IMR-90 (cell line): ENCODE results near the gene FOSL1. TPM values are rescaled to one million over a fixed set of nuclear protein-coding genes. Genes with fewer than 3 reads are reported as not detected.

Source experiments
- ATAC-seq: fragments of 200-7000 bp; cut with Tn5 transposase; 2 replicates; pipeline ENCODE4 v1.9.1; 2020; ENCODE audit warnings: low read depth, mild to moderate bottlenecking, moderate library complexity
- BruUV-seq: library from RNA; stranded (reverse); fragments of 400-500 nt; replicated peaks from 2 replicates; lab custom pipeline; 2021; lab: Mats Ljungman, UMichigan
- CTCF ChIA-PET: fragments of 300-600 bp; formaldehyde crosslinking; extraction: SDS; loops from one replicate; lab custom pipeline; 2021; ENCODE audit warnings: antibody characterized with exemption; lab: Yijun Ruan, JAX
- POLR2A ChIA-PET: fragments of 300-600 bp; sonication (Branson Sonifier 250); formaldehyde crosslinking; loops from one replicate; lab custom pipeline; 2022; ENCODE audit warnings: antibody characterized with exemption; ENCODE audit not compliant: unreplicated experiment; lab: Charles Lee
- DNase-seq: peaks from one replicate; pipeline ENCODE4 v3.0.0; 2013
- H2AFZ ChIP-seq: replicated peaks from 2 replicates; pipeline ENCODE3; 2013; ENCODE audit warnings: low read length, mild to moderate bottlenecking; ENCODE audit not compliant: poor library complexity
- H2AK5ac ChIP-seq: 2 replicates; pipeline ENCODE4 v1.6.1; 2013; ENCODE audit warnings: low read depth, low read length, inconsistent platforms
- H2AK9ac ChIP-seq: replicated peaks from 2 replicates; pipeline ENCODE3; 2013; ENCODE audit warnings: mild to moderate bottlenecking, low read depth, low read length, moderate library complexity; ENCODE audit not compliant: poor library complexity
- H2BK120ac ChIP-seq: 2 replicates; pipeline ENCODE4 v1.6.1; 2013; ENCODE audit warnings: low read depth, low read length, inconsistent platforms
- H2BK15ac ChIP-seq: 3 replicates; pipeline ENCODE4 v1.6.1; 2013; ENCODE audit warnings: low read depth, low read length, inconsistent platforms
- H2BK20ac ChIP-seq: 2 replicates; pipeline ENCODE4 v1.6.1; 2013; ENCODE audit warnings: low read depth, mild to moderate bottlenecking, inconsistent platforms, low read length, moderate library complexity
- H2BK5ac ChIP-seq: 2 replicates; pipeline ENCODE4 v1.6.1; 2013; ENCODE audit warnings: mild to moderate bottlenecking, low read depth, low read length, inconsistent platforms; ENCODE audit not compliant: poor library complexity, severe bottlenecking
- H3K14ac ChIP-seq: replicated peaks from 2 replicates; pipeline ENCODE4 v1.6.1; 2013; ENCODE audit warnings: low read depth, low read length, inconsistent platforms
- H3K18ac ChIP-seq: 2 replicates; pipeline ENCODE4 v1.6.1; 2013; ENCODE audit warnings: low read depth, low read length, control low read depth
- H3K23ac ChIP-seq: 2 replicates; pipeline ENCODE4 v1.6.1; 2013; ENCODE audit warnings: low read depth, low read length, inconsistent platforms
- H3K27ac ChIP-seq: 2 replicates; pipeline ENCODE4 v1.5.1; 2013; ENCODE audit warnings: mild to moderate bottlenecking, control low read depth, low read length; ENCODE audit not compliant: insufficient read depth
- H3K27me3 ChIP-seq: 2 replicates; pipeline ENCODE4 v1.6.1; 2013; ENCODE audit warnings: low read length; ENCODE audit not compliant: control insufficient read depth, insufficient read depth
- H3K36me3 ChIP-seq: 2 replicates; pipeline ENCODE4 v1.6.1; 2013; ENCODE audit warnings: low read length, mixed read lengths; ENCODE audit not compliant: control insufficient read depth, insufficient read depth
- H3K4ac ChIP-seq: 2 replicates; pipeline ENCODE4 v1.6.1; 2013; ENCODE audit warnings: low read depth, low read length, inconsistent platforms
- H3K4me1 ChIP-seq: 2 replicates; pipeline ENCODE4 v1.6.1; 2013; ENCODE audit warnings: low read length, mixed read lengths; ENCODE audit not compliant: control insufficient read depth, insufficient read depth
- H3K4me2 ChIP-seq: 2 replicates; pipeline ENCODE4 v1.6.1; 2013; ENCODE audit warnings: low read depth, mild to moderate bottlenecking, control low read depth, low read length, moderate library complexity
- H3K4me3 ChIP-seq: 2 replicates; pipeline ENCODE4 v1.5.1; 2013; ENCODE audit warnings: low read depth, mild to moderate bottlenecking, control low read depth, low read length, moderate library complexity; ENCODE audit not compliant: insufficient read depth
- H3K56ac ChIP-seq: 2 replicates; pipeline ENCODE4 v1.6.1; 2013; ENCODE audit warnings: low read length, inconsistent platforms; ENCODE audit not compliant: insufficient read depth; ENCODE audit errors: extremely low read depth
- H3K79me1 ChIP-seq, 2 experiments: 2 replicates each; pipeline ENCODE4 v1.6.1; 2013; ENCODE audit warnings: low read length in 2 of 2, inconsistent platforms in 1 of 2, low read depth in 1 of 2
- H3K9ac ChIP-seq: 2 replicates; pipeline ENCODE4 v1.6.1; 2013; ENCODE audit warnings: low read depth, low read length, control low read depth
- H3K9me1 ChIP-seq: 2 replicates; pipeline ENCODE4 v1.6.1; 2013; ENCODE audit warnings: low read length, inconsistent platforms; ENCODE audit not compliant: insufficient read depth
- H3K9me3 ChIP-seq: 2 replicates; pipeline ENCODE4 v1.6.1; 2013; ENCODE audit warnings: low read length; ENCODE audit not compliant: control insufficient read depth, insufficient read depth
- H4K20me1 ChIP-seq: 2 replicates; pipeline ENCODE4 v1.6.1; 2013; ENCODE audit warnings: low read length, inconsistent platforms; ENCODE audit not compliant: insufficient read depth
- H4K5ac ChIP-seq: 2 replicates; pipeline ENCODE4 v1.6.1; 2013; ENCODE audit warnings: mild to moderate bottlenecking, low read depth, low read length, control low read depth
- H4K8ac ChIP-seq, 2 experiments: 2 replicates each; pipeline ENCODE4 v1.6.1; 2013; ENCODE audit warnings: low read depth in 2 of 2, low read length in 2 of 2, control low read depth in 1 of 2, inconsistent platforms in 1 of 2
- H4K91ac ChIP-seq: 2 replicates; pipeline ENCODE4 v1.6.1; 2013; ENCODE audit warnings: low read depth, low read length, inconsistent platforms; ENCODE audit not compliant: insufficient read depth
- CEBPB ChIP-seq: IDR thresholded peaks from 2 replicates; pipeline ENCODE4 v1.6.1; 2012; ENCODE audit warnings: low read depth, low read length, improper control_type of control experiment
- CTCF ChIP-seq: conservative IDR thresholded peaks from 2 replicates; pipeline ENCODE4 v1.5.1; 2012; ENCODE audit warnings: mild to moderate bottlenecking, low read depth, low read length, improper control_type of control experiment
- MAFK ChIP-seq: IDR thresholded peaks from 2 replicates; pipeline ENCODE4 v1.6.1; 2012; ENCODE audit warnings: low read depth, low read length, improper control_type of control experiment
- RFX5 ChIP-seq: IDR thresholded peaks from 2 replicates; pipeline ENCODE4 v1.8.0; 2012; ENCODE audit warnings: low read depth, mild to moderate bottlenecking, low read length, moderate library complexity
- WGBS, 2 experiments: methylation state at CpG; one replicate each; pipeline versions ENCODE4 v1.1.5 to v1.1.7; 2013; ENCODE audit warnings: missing lambda C conversion rate in 2 of 2; ENCODE audit not compliant: insufficient read length in 1 of 2; ENCODE audit errors: extremely low coverage in 2 of 2; 5-methylcytosine and 5-hydroxymethylcytosine counted together
- dilution Hi-C: fragments of 300-500 bp; cut with HindIII; formaldehyde crosslinking; loops from one replicate; pipeline ENCODE4 v1.14.3; 2018; ENCODE audit warnings: low sequenced_read_pairs; ENCODE audit not compliant: unreplicated experiment
- in situ Hi-C: fragments of 300-500 bp; cut with MboI; formaldehyde crosslinking; loops from 3 replicates; pipeline ENCODE4 v1.14.3; 2019; ENCODE audit warnings: low sequenced_read_pairs, inconsistent platforms, mixed read lengths
- intact Hi-C: fragments of 100-400 bp; cut with micrococcal nuclease; formaldehyde crosslinking; loops from 2 replicates; pipeline ENCODE4 v1.10.0; 2022
- polyA plus RNA-seq, 3 experiments: library from polyadenylated mRNA; depleted of rRNA; stranded (reverse); fragments of >200 nt; gene quantifications; 2 replicates each; pipeline ENCODE4 v1.2.3, GENCODE V29; 2012; ENCODE audit warnings: low replicate concordance in 1 of 3
- total RNA-seq: library from RNA; depleted of rRNA; stranded (reverse); fragments of >200 nt; gene quantifications from 2 replicates; pipeline ENCODE4 v1.2.3, GENCODE V29; 2012

FOSL1 gene
- total and polyA plus RNA-seq, 2 of the 4 experiments (the other 2 are of a cell fraction), result 17.2 to 107 TPM

DNA sequence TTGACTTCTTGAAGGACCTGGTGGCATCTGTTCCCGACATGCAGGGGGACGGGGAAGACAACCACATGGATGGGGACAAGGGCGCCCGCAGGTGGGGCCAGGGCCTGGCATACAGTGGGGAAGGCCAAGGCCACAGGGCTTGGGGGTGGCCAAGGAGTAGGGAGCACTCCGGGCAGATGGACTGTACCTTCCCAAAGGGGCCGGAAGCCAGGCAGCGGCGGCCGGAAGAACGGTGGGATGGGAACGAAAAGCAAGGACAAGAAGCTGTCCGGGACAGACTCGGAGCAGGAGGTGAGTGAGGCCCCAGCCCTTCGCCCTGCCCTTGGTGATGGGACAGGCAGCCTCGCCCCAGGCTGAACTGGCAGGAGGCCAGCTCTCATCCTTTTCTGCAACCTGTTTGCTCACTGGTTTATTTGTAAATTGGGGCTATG lies 20.2 kb upstream of the FOSL1 start:
- no peak for ATAC-seq

More for the DNA sequence above, 20.2 kb upstream of the FOSL1 start:
- no peak overlapping the region for H2BK15ac ChIP-seq
- peak overlapping the region; percentile 73 for H3K4ac ChIP-seq
- H3K27ac ChIP-seq, result peak overlapping the region; percentile 93
- H3K9me3 ChIP-seq, result no peaks in the 10 kb centered on the region
- peak overlapping the region; percentile 55; the same call in 1 of the 2 replicates for H3K56ac ChIP-seq
- peak overlapping the region; percentile 98 for H2AK9ac ChIP-seq
- peak overlapping the region; percentile 94 for H2AFZ ChIP-seq
- peak overlapping the region; percentile 78 for H3K9ac ChIP-seq
- TF ChIP-seq CEBPB, result no peak
- no peak for TF ChIP-seq RFX5
- no peak for TF ChIP-seq MAFK
- no peak for TF ChIP-seq CTCF
- H4K5ac ChIP-seq, result no peak overlapping the region
- dilution Hi-C loops, result no loop called here
- peak overlapping the region; percentile 84 for H3K4me2 ChIP-seq
- H2BK20ac ChIP-seq, result no peak overlapping the region
- H4K20me1 ChIP-seq, result peaks cover 11% of the 10 kb centered on the region
- no peaks in the 10 kb centered on the region for H3K27me3 ChIP-seq
- peak overlapping the region; percentile 91 for H3K4me3 ChIP-seq
- 53% methylated on average over 11 of the region's 15 CpGs; no CpG with 5 or more reads in 1 of the 2 experiments for WGBS, 2 experiments
- in situ Hi-C loops, result no loop called here
- peaks cover 32% of the 10 kb centered on the region for H3K4me1 ChIP-seq
- peak overlapping the region; percentile 70 for H3K14ac ChIP-seq
- H3K23ac ChIP-seq, result peak overlapping the region; percentile 62
- peak overlapping the region; percentile 85 for H2BK5ac ChIP-seq
- ChIA-PET CTCF (no interaction called here), POLR2A (no interaction called here)
- H4K8ac ChIP-seq, result peak overlapping the region in 1 of 2 experiments; percentile 32; a peak in 1 of 4 replicates
- H2AK5ac ChIP-seq, result peak overlapping the region; percentile 66
- intact Hi-C loops, result no loop called here
- no peak overlapping the region for H3K18ac ChIP-seq
- peaks cover 41% of the 10 kb centered on the region for H3K36me3 ChIP-seq
- no peak overlapping the region; the same call in 1 of the 2 replicates for H2BK120ac ChIP-seq
- peak overlapping the region; percentile 35; the same call in 1 of the 2 replicates for H4K91ac ChIP-seq
- no peak for DNase-seq
- H3K9me1 ChIP-seq, result peaks cover 17% of the 10 kb centered on the region
- H3K79me1 ChIP-seq, result peaks cover 12 to 51% of the 10 kb centered on the region in 2 experiments
- BruUV-seq, result no TSS peak
